Ramos (cell line): Measurements from ENCODE around the gene TMPRSS6.

Source experiments
- in situ Hi-C: fragments of 300-500 bp; cut with MboI; formaldehyde crosslinking; loops from one replicate; pipeline ENCODE4 v1.14.3; 2022; ENCODE audit warnings: low sequenced_read_pairs; ENCODE audit not compliant: unreplicated experiment

The TMPRSS6 gene

DNA sequence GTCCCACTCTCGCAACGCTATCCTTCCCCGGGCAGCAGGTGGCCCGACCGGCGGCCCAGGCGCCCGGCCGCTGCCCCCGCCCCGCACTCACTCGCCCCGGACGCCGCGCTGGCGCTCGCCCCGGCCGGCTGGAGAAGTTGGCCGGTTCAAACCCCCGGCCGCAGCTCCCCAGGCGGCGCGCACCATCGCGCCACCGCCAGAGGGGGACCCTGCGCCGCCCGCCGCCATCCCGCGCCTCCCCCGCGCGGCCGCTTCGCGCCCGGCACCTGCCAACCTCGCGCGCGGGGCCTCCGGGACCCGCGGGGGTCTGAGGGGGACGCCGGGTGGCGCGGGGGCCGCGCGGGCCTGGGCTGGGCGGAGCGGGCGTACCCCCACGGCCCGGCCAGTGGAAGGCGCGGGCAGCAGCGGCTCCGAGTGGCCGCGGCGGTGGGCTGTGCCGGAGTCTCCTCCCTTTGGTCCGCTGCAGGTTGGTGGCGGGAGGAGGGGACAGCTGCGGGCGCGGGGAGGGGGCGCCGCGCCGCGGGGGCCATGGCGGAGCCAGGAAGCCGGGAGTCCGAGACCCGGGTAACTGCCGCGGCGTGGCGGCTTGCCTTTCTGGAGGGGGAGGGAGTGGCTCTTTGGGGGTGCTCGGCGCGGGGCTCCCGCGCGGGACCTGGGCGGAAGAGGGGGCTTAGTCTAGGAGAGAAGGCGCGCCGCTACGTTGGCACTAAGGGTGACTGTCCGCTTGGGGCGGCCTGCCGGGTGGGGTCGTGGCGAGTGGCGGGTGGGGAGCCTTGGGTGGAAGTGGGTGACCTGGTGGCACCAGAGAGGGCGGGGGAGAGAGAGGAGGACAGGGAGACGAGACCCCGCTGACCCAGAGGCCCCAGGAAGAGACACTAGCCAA is 90.0 kb downstream of the TMPRSS6 start, which contains the start of the genes MPST and TST:
MPST (plus strand) TSS at position 434 of the 883 bp plus-strand sequence; CDS start at position 529, 95 bp downstream.
TST (minus strand) TSS at position 139 of the 883 bp plus-strand sequence. CDS start 715 bp downstream, outside the sequence.
- in situ Hi-C loops = no loop called here

DNA sequence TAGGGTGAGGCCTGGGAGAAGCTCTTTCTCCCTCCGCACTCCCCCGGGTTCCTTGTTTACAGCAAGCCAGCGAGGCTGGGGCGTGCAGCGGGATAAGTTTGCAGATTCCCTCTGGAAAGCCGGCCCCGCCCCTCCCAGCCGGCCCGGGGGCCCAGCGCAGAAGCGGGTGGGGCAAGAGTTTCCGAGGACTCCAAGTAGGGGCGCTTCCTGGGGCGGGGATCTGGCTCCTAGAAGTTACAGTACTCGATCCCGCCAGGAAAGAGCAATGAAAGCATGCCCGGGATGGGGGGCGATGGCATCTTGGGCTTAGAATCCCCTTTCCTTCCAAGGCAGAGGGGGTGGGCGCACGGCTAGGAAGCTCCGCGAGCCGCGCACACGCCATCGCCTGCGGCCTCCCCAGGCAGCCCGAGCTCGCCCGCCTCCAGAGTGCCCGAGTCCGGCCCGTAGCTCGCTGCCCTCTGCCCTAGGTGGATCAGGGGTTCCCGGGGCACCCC is 90.7 kb downstream of the TMPRSS6 start:
- in situ Hi-C loops = no loop called here

DNA sequence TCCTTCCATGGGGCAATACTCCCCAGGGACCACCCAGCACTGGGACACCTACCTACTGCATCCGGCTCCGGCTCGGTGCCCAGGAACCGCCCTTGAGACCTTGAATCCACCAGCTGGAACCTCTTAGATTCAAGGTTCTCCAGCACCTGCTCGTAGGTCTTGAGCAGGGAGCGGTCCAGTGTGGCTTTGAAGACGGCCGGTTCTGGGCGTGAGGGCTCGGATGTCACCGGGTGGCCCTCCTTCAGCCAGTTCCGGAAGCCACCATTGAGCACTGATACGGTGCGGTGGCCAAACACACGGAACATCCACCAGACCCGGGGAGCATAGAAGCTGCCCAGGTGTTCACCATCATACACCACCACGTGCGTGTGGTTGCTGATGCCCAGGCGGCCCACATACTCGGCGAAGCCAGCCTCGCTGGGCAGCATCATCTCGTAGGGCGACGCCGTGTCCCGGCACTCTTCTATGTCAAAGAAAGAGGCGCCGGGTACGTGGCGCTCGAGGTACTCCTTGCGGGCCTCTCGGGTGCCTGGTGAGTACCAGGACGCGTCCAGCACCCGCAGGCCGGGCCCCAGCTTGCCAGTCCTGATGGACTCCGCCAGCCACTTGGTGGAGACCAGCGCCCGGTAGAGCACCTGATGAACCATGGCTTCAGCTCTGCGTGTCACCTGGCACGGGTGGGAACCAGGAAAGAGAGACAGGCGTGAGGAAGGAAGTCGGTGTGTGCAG is 91.3 kb downstream of the TMPRSS6 start:
- in situ Hi-C loops = no loop called here

DNA sequence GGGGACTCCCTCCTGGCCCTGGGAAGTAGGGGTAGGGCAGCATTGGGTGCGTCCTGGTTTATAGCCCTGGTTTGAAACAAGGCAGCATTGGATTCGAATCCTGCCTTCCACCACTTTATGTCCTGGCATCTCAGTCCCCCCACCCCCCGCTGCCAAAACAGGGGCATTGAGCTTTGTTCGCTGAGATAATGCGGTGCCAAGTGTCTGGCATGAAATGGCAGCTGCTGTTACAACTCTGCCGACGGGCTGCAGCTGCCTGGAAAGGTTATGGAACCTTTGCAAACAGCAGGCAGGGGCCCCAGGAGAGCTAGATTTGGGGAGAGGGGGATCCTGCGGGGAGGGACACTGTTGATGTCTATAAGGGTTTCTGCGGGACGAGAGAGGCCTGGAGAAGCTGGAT is 92.2 kb downstream of the TMPRSS6 start:
- in situ Hi-C loops = no loop called here

DNA sequence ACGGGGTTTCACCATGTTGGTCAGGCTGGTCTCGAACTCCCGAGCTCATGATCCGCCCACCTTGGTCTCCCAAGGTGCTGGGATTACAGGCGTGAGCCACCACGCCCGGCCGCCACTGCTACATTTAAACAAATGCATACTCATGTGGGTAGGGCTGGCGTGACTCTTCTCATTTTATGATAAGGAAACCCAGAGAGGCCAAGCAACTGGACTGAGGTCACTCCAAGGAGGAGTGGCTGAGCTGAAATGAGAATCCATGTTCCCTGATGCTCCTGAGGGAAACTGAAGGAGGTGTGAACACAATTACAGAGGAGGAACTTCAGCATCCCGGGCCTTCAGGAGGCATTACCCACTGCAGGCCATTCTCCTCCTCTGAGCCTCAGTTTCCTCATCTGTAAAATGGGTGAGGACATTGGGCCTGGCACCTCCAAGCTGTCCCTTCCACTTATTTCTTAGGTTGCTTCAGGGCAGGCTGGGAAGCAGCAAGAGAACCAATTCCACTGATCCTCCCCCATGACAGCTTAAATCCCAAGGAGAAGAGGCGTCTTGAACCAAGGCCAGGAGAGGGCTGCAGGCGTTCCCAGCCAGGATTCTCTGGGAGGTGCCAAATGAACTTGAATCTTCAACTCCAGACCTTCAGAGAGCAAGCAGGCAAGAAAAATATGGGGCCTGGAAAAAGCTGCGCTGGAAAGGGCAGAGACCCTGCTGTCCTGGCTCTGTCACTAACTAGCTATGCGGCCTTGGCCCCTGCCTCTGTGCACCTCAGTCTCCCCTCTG is 93.2 kb downstream of the TMPRSS6 start:
- in situ Hi-C loops = no loop called here

DNA sequence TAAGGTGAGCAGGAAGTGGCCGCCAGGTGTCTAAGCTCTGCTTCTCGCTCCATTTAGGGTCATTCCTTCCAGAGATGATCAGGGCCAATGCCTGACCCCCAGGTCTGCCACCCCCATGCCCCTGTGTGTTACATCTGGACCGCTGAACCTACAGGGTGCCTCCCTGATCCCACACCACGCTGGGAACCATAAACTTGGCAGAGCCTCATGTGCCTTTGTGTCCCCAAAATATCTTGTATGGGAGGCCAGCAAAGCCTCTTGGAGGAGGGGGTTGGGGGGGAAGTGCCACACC is 94.0 kb downstream of the TMPRSS6 start:
- in situ Hi-C loops = no loop called here
